Gastrocnemius medialis (tissue), 4 donors: ENCODE results near the gene KIF5A.

Source experiments
- POLR2A ChIP-seq, 2 donors: fragments of 450-650 bp; IDR thresholded peaks; one replicate each; pipeline ENCODE4 v1.6.1; 2017; ENCODE audit warnings: antibody characterized with exemption in 2 of 2, mild to moderate bottlenecking in 2 of 2, moderate library complexity in 2 of 2
- TF ChIP-seq, protein P1 (sequence below), 5 experiments: fragments of 450-650 bp in 3 of 5; fragments of 200-600 bp in 2 of 5; sonication (generic) in 2 of 5; IDR thresholded peaks in 4 of 5; conservative IDR thresholded peaks in 1 of 5; 1 replicate in 4 of 5; 2 replicates in 1 of 5; pipeline ENCODE4 v1.5.1; 2016 to 2019; ENCODE audit warnings: antibody characterized with exemption in 5 of 5, mild to moderate bottlenecking in 3 of 5, moderate library complexity in 3 of 5

- TF ChIP-seq, protein P1, sequence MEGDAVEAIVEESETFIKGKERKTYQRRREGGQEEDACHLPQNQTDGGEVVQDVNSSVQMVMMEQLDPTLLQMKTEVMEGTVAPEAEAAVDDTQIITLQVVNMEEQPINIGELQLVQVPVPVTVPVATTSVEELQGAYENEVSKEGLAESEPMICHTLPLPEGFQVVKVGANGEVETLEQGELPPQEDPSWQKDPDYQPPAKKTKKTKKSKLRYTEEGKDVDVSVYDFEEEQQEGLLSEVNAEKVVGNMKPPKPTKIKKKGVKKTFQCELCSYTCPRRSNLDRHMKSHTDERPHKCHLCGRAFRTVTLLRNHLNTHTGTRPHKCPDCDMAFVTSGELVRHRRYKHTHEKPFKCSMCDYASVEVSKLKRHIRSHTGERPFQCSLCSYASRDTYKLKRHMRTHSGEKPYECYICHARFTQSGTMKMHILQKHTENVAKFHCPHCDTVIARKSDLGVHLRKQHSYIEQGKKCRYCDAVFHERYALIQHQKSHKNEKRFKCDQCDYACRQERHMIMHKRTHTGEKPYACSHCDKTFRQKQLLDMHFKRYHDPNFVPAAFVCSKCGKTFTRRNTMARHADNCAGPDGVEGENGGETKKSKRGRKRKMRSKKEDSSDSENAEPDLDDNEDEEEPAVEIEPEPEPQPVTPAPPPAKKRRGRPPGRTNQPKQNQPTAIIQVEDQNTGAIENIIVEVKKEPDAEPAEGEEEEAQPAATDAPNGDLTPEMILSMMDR (IDR thresholded peaks at IDR 0.05 in 4 of 5, conservative IDR thresholded peaks at IDR 0.05 in 1 of 5) = no peak
- no peak for TF ChIP-seq POLR2A (IDR thresholded peaks at IDR 0.05)
Observed at GRCh38 chr12:57584690-57585089, 34.8 kb downstream of the KIF5A start.
